Measurements from ENCODE around the gene FRMD8. TPM values are rescaled to one million over a fixed set of nuclear protein-coding genes. Genes with fewer than 3 reads are reported as not detected.

Gene FRMD8
- total RNA-seq = 20.8 and 25.7 TPM in 2 replicates
- 22.2 and 31.0 TPM in 2 replicates for polyA plus RNA-seq

DNA sequence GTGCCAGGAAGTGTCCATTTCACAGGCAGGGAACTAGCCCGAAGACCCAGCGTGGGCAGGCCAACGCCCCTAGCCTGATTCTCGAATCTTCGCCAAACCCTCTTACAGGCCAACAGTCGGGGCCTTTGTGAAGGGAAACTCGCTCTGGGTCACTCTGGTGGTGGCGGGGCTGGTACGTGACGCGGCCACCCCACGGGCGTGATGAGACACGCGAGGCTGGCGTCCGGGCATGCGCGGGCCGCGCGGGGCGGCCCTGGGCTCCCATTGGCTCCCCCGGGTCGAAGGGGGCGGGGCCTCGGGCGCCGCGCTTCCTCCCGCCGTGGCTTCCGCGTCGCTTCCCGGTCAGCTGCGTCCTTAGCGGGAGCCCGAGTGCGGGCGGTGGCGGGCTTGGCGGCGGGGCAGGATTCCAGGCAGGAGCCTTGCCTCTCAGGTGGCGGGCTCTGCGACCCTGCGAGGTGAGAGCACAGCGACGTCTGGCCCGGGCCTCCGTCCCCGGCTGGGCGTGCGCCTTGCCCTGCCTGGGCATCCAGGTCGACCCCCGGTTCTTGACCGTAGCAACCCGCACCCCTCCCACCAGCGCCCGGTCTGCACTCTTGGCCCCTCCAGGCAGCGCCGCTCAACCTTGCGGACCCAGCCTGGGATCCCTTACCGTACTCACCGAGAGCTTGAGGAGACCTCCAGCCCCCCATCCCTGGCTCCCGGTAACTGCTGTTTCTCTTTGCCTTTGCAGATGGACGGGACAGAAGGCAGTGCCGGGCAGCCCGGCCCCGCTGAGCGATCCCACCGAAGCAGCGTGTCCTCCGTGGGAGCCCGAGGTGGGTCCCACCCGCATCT lies at the start of gene FRMD8:
FRMD8 (plus strand) TSS at position 331 of the 834 bp plus-strand sequence; CDS start at position 731, 400 bp downstream.
- 6% methylated on average over 70 of the region's 76 CpGs for WGBS (ENCODE audit: low lambda C conversion rate, missing lambda C conversion rate)
- Histone ChIP-seq H4K20me1 (ENCODE audit: insufficient read depth, poor library complexity, severe bottlenecking) (no peaks in the 10 kb centered on the region), H3K27me3 (no peaks in the 10 kb centered on the region), H3K4me3 (peak within 1 kb of the TSS; percentile 73), H3K9me3 (ENCODE audit: low read depth) (no peaks in the 10 kb centered on the region), H3K4me1 (ENCODE audit: insufficient read depth) (peaks cover 57% of the 10 kb centered on the region), H3K4me2 (peak within 1 kb of the TSS; percentile 91), H3K27ac (peak within 1 kb of the TSS; percentile 99), H3K9me2 (replicated peaks; ENCODE audit: insufficient read depth) (no peaks in the 10 kb centered on the region), H2AFZ (peak within 1 kb of the TSS; percentile 76), H3K79me2 (peaks cover 40% of the 10 kb centered on the region), H3K36me3 (replicated peaks; ENCODE audit: insufficient read depth, low read depth) (no peaks in the 10 kb centered on the region)
- peak; percentile 95 for DNase-seq (ENCODE audit: low spot score)
- no peak for TF ChIP-seq EZH2phosphoT487 (IDR thresholded peaks at IDR 0.05; ENCODE audit: low read depth, severe bottlenecking, unreplicated experiment)
- no peak for TF ChIP-seq EZH2 (IDR thresholded peaks at IDR 0.05; ENCODE audit: borderline replicate concordance)
- TF ChIP-seq CTCF (IDR thresholded peaks at IDR 0.05; ENCODE audit: poor library complexity) = no peak

DNA sequence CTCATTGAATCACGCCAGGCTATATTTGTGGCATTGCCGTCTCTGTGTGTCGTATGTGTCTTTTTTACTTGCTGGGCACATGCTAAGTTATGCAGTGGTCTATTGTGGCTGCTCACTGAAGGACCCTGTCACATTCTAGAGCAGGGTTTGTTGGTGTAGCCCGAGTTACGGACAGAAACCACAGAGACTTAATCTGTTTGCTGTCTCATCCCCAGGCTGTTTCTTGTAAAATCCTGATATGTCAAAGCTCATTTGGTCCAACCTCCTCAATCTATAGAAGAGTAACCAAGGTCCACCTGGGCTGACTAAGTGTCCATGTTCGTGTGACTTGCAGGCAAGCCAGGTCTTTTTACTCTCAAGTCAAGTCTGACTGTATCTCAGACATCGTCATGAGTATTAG lies 47.8 kb upstream of the FRMD8 start:
- no peaks in the 10 kb centered on the region for H3K9me3 ChIP-seq (ENCODE audit: low read depth)
- DNase-seq (ENCODE audit: low spot score) = no peak
- peaks cover 12% of the 10 kb centered on the region for H3K4me1 ChIP-seq (ENCODE audit: insufficient read depth)
- no peak overlapping the region for H3K4me3 ChIP-seq
- 89% methylated on average over 7 of the region's 7 CpGs for WGBS (ENCODE audit: low lambda C conversion rate, missing lambda C conversion rate)
- H3K4me2 ChIP-seq = no peak overlapping the region
- H4K20me1 ChIP-seq (ENCODE audit: insufficient read depth, poor library complexity, severe bottlenecking) = peaks cover 65% of the 10 kb centered on the region
- H3K9me2 ChIP-seq (replicated peaks; ENCODE audit: insufficient read depth) = no peaks in the 10 kb centered on the region
- TF ChIP-seq CTCF (IDR thresholded peaks at IDR 0.05; ENCODE audit: poor library complexity) (no peak), EZH2phosphoT487 (IDR thresholded peaks at IDR 0.05; ENCODE audit: low read depth, severe bottlenecking, unreplicated experiment) (no peak), EZH2 (IDR thresholded peaks at IDR 0.05; ENCODE audit: borderline replicate concordance) (no peak)
- H3K36me3 ChIP-seq (replicated peaks; ENCODE audit: insufficient read depth, low read depth) = no peaks in the 10 kb centered on the region
- H3K27me3 ChIP-seq = no peaks in the 10 kb centered on the region
- no peak overlapping the region for H2AFZ ChIP-seq
- H3K27ac ChIP-seq = no peak overlapping the region
- peaks cover 86% of the 10 kb centered on the region for H3K79me2 ChIP-seq

DNA sequence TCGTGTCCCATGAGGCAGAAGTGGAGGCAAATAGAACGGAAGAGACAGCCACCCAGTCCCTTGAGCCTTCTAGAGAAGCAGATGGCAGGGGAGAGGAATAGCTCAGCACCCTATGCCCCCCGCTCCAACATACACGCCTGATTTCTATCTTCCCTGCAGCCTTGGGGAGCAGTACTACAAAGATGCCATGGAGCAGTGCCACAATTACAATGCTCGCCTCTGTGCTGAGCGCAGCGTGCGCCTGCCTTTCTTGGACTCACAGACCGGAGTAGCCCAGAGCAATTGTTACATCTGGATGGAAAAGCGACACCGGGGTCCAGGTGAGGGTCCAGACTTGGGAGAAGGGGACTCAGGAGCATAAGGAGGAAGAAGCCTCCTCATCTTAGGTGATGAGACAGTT lies 46.2 kb upstream of the FRMD8 start:
- Histone ChIP-seq H3K9me3 (ENCODE audit: low read depth) (no peaks in the 10 kb centered on the region), H3K27me3 (no peaks in the 10 kb centered on the region), H3K36me3 (replicated peaks; ENCODE audit: insufficient read depth, low read depth) (no peaks in the 10 kb centered on the region), H3K79me2 (peaks cover 72% of the 10 kb centered on the region), H3K4me1 (ENCODE audit: insufficient read depth) (peaks cover 5% of the 10 kb centered on the region), H3K4me2 (no peak overlapping the region), H4K20me1 (ENCODE audit: insufficient read depth, poor library complexity, severe bottlenecking) (peaks cover 57% of the 10 kb centered on the region), H3K9me2 (replicated peaks; ENCODE audit: insufficient read depth) (no peaks in the 10 kb centered on the region), H2AFZ (no peak overlapping the region), H3K27ac (no peak overlapping the region), H3K4me3 (no peak overlapping the region)
- no peak for TF ChIP-seq EZH2 (IDR thresholded peaks at IDR 0.05; ENCODE audit: borderline replicate concordance)
- TF ChIP-seq EZH2phosphoT487 (IDR thresholded peaks at IDR 0.05; ENCODE audit: low read depth, severe bottlenecking, unreplicated experiment) = no peak
- no peak for TF ChIP-seq CTCF (IDR thresholded peaks at IDR 0.05; ENCODE audit: poor library complexity)
- WGBS (ENCODE audit: low lambda C conversion rate, missing lambda C conversion rate) = 97% methylated on average over 11 of the region's 11 CpGs
- DNase-seq (ENCODE audit: low spot score) = no peak
